CD4-positive, alpha-beta T cell treated with Interleukin-2 at 100 ng/mL for 4 hours (primary cell): Measurements from ENCODE around the gene APC2.
A peak's percentile ranks its signal among the peaks of the same experiment; 100 is the strongest.
"Not testable (repeated sequence)": the region's sequence is repeated elsewhere in the genome, so short reads cannot be mapped to it uniquely, and the experiment has no call there.

Source experiments
- DNase-seq: peaks from one replicate; pipeline ENCODE4 v3.0.0-alpha.2; 2020; ENCODE audit warnings: low spot score

APC2 gene

GRCh38 chr19:1495799-1496713, 46.1 kb downstream of the APC2 start:
- DNase-seq = no peak

DNA sequence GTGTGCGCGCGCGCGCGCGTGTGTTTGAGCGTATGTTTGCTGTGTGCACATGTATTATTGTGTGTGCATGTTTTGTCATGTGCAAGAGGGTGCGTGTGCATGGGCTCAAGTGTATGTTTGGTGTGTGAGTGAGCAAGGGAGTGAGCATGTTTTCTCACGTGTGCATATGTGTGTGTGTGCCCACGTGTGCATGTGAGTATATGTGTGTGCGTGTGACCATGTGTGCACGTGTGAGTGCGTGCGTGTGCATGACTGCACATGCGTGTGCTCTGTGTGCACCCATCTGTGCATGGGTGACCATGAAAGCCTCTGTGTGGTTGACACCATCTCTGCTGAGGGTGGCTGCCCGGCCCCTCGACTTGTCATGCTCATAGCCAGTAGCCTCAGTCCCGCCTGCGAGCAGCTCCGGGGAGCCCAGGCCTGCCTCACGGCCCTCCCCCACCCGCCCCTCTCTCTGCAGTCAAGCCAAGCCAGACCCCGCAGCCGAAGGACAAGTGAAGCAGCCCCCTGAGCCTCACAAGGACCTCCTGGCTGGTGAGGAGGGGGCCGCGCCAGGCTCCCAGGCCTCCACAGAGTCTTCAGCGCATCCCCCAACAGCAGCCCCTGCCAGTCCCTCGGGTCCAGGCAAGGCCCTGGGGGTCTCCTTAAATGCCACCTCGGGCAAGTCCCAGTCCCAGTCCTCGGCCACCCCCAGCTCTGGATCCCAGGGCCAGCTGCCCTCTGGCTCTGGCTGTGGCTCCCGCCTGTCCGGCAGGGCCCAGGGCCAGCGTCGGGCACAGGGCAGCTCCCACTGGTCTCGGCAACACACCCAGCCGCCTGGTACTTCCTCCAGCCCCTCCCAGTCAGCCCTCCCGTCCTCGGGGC, 47.0 kb downstream of the APC2 start:
- no peak for DNase-seq

DNA sequence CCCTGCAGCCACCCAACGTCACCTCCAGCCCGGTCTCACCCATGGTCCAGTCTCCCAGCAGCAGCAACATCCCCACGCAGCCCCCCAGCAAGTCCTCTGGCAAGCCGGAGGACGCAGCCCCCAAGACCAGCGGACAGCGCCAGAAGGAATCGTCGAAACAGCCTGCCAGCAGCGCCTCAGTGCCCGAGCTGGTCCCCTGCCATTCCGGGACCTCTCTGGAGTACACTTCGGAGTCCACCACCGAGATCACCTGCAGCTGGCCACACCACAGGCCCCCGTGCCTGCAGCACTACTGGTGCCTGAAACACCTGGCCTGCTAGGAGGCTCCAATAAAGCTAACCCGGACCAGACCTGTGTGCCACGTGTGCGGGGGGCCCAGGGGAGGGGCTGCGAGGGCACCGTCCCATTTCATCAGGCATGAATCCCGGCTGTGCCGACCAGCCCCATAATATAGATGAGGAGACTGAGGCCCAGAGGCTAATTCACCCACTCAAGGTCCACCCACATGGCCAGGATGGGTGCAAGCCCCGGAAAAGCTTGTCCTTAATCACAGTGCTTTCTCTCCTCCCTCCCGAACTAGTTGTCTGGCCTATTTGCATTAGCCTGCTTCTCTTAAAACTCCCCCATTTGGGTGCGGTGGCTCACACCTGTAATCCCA, 47.8 kb downstream of the APC2 start:
- no peak for DNase-seq

DNA sequence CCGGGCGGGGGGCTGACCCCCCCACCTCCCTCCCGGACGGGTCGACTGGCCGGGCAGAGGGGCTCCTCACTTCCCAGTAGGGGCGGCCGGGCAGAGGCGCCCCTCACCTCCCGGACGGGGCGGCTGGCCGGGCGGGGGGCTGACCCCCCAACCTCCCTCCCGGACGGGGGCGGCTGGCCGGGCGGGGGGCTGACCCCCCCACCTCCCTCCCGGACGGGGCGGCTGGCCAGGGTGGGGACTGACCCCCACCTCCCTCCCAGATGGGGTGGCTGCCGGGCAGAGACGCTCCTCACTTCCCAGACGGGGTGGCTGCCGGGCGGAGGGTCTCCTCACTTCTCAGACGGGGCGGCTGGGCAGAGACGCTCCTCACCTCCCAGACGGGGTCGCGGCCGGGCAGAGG, 49.3 kb downstream of the APC2 start:
- not testable (repeated sequence) for DNase-seq

- DNase-seq = no peak
Measured at GRCh38 chr19:1501200-1501595, 51.3 kb downstream of the APC2 start.

GRCh38 chr19:1502433-1503088, 52.6 kb downstream of the APC2 start:
- DNase-seq = no peak

DNA sequence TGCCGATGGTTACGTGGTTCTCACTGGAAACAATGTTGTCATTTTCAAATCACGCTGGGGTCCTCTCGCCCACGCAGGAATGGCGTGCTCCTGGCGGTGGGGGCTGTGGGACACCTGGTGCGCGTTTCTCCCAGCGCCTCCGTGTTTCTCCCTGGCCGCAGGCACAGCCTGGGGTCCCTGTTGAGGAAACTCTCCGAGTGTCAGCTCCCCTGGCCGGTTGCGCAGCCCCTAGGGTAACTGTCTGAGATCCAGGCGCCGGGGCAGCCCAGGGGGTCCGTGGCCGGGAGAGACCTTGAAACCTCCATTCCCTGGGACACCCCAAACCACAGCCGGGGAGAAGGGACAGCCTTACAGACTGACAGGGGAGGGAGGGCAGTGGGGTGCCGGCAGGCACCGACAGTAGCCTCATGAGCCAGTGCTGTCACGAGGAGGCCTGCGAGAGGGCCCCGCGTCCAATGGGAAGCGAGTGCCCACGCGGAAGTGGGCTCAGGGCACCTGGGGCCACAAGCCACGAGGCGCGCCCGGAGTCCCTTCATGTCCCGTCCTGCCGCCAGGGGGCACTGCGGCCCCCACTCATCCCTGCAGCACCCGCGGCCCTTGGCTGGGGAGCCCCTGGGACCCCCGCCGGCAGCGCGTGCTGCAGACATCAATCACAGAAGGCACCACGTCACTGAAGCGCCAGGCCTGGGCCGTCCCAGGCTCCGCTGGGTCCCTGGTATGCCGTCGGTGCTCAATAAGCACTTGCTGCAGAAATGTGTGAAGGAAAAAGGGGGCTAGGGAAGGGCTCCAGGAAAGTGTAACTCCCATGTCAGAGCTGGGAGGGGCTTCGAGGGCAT, 53.4 kb downstream of the APC2 start:
- DNase-seq = peak; percentile 51

DNA sequence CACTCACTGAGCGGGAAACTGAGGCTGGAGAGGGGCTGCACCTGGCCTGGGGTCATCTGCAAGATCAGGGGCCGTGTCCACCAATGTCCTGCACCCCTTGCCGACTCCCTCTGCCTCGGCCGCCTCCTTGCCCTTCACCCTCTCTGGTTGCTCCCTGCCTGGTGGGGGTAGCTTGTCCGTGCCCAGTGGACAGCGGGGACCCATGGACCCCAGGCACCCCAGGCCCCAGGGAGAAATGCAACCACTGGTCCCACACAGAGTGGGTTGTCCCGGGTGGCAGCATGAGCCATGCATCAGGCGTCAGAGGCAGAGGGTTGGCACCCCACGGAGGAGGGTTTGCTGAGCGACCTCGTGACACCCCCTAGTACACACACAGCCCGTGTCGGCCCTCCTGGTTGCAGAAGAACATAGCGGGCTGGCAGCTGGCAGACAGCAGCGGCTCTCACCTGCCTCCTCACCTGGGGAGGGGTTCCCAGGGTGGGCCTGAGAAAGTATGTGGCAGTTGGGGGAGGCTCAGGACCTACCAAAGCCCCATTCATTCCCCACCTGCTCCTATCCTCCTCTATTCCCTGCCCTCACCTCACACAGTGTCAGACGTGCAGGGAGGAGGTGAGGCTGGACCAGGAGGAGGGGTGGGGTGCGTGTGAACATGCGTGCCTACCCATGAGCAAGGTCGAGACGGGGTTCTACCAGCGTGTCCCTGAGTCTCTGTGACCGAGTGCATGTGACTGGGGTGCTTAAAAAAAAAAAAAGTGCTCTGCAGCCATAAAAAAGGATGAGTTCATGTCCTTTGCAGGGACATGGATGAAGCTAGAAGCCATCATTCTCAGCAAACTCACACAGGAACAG, 54.2 kb downstream of the APC2 start:
- DNase-seq = no peak

DNA sequence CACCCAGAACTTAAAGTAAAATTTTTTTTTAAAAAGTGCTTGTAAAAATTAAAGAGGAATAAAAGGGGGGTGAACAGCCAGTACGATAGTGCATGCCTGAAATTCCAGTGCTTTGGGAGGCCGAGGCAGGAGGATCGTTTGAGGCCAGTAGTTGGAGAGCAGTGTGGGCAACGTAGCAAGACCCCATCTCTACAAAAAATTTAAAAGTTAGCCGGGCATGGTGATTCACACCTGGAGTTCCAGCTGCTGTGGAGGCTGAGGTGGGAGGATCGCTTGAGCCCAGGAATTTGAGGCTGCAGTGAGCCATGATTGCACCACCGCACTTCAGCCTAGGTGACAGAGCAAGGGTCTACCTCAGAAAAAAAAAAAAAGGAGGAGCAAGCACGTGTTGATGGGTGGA, 55.1 kb downstream of the APC2 start:
- no peak for DNase-seq

GRCh38 chr19:1505991-1506881, 56.3 kb downstream of the APC2 start:
- DNase-seq = no peak

GRCh38 chr19:1507192-1507660, 57.3 kb downstream of the APC2 start:
- DNase-seq = no peak

- DNase-seq = peak; percentile 95
Measured at GRCh38 chr19:1507763-1508506, 58.0 kb downstream of the APC2 start.

GRCh38 chr19:1508507-1508856, 58.6 kb downstream of the APC2 start:
- no peak for DNase-seq

- DNase-seq = no peak
Measured at GRCh38 chr19:1509602-1510441, 59.9 kb downstream of the APC2 start.

DNA sequence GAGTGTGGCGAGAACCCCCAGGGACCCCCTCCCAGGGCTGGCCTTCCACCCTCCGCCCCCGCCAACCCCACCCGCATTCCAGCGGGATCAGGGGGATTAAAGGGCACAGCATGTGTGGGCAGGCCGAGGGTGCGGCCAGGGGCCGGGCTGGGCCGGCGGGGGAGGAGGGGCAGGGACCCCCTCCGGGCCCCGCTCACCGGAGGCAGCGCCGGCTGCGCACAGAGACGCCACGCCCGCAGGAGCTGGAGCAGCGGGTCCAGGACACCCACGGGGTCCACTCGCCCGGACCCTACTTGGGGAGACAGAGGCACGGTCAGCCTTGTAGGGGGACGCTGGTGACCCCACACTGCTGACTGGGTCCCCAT, 60.5 kb downstream of the APC2 start:
- no peak for DNase-seq

DNA sequence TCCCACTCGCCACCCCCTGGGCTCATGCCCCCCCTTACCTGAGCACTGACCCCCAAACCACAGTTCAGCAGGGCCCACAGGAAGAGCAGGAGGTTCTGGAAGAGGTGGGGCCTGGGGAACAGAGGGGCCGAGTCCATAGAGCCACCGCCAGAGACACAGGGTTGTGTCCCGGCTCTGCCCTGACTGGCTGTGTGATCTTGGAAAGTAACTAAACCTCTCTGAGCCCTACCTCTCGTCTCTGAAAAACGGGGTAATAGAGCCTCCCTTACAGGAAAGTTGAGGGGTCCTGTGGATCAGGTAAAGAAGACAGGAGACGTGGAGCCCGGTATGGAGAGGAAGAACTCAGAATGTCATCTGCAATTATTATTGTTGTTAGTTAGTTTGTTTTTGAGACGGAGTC, 60.9 kb downstream of the APC2 start:
- no peak for DNase-seq
